GM18873 (cell line): ENCODE results near the gene ATP8B1.
A peak's percentile ranks its signal among the peaks of the same experiment; 100 is the strongest.
"Not testable (repeated sequence)": the region's sequence is repeated elsewhere in the genome, so short reads cannot be mapped to it uniquely, and the experiment has no call there.

ENCODE experiments used
- ATAC-seq: cut with Tn5 transposase; IDR thresholded peaks from one replicate; pipeline ENCODE4 v1.9.1; 2021; ENCODE audit warnings: mild to moderate bottlenecking, moderate library complexity, moderate number of reproducible peaks; ENCODE audit not compliant: unreplicated experiment, low FRiP score

Gene ATP8B1

GRCh38 chr18:57677262-57678211, 125.6 kb downstream of the ATP8B1 start:
- ATAC-seq: no peak

DNA sequence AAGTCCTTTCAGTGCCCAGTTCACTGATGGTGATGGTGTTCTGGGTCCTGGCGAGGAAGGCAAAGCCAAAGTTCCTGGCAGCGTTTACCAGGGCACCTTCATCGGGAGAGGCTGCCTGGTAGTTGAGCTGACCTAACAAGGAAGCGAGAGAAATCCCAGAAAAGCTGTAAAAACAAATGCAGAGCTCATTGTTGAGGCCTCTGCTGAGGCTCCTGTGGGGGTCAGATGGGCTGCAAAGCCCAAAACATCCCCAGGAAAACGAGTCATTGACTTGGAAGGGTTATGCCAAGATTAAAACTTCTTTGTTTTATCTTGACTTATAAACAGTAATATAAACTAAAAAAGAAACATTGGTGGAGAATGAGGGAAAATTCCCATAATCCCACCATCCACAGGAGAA, 128.2 kb downstream of the ATP8B1 start:
- no peak for ATAC-seq

DNA sequence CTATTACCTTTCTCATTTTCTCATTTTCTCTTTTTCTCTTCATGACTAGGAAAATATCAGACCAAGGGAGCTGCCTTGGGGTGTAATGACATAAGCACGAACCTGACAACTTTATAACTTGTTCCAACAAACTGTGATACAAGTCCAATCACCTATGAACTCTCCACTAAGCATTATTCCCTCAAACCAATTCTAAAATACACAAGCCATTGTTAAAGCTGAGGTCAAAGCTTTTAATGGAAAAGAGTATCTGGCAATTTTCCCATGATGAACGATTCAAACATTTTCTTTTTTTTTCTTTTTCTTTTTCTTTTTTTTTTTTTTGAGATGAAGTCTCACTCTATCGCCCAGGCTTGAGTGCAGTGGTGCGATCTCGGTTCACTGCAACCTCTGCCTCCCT, 133.1 kb downstream of the ATP8B1 start:
- no peak for ATAC-seq

DNA sequence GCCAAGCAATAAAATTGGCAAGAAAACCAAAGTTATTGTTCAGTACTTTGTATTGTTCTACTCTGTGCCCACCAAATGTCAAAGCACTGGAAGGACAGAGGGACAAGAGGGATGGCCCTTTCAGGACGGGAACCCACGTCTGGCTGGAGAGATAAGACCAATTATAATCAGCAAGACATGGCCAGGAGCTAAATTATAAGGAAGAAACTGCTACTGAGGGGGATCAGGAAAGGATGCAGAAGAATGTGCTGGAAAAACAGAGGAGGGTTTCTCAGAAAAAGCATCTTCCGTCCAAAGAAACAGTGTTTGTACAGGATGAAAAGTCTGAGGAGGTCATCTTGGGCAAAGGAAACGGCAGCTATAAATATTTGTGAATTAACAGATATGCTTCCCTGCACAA, 135.1 kb downstream of the ATP8B1 start:
- no peak for ATAC-seq

- ATAC-seq: no peak
These were observed 136.2 kb downstream of the ATP8B1 start for GRCh38 chr18:57666818-57667497.

DNA sequence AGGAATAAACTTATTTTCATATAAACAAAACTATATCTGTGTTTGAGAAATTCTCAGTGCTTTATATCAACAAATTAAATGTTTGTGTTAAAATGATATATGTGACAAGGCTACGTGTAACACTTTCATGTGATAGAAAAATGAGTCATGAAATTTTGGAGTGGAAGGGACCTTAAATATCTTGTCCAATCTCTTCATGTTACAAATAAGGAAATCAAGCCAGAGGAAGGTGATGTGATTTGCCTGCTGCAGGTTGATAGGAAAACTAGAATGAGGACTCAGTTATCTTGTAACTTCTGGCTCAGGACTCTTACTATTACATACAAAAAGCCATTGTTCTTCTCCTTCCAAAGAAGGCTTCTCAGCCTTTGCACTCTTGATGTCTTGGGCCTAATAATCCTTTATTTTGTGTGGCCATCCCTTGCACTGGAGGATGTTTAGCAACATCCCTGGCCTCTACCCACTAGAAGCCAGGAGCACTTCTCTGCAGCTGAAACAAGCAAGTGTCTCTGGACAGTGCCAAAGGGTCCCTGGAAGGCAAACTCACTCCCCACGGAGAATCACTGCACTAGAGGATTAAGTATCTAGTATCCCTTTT, 138.4 kb downstream of the ATP8B1 start:
- no peak for ATAC-seq

DNA sequence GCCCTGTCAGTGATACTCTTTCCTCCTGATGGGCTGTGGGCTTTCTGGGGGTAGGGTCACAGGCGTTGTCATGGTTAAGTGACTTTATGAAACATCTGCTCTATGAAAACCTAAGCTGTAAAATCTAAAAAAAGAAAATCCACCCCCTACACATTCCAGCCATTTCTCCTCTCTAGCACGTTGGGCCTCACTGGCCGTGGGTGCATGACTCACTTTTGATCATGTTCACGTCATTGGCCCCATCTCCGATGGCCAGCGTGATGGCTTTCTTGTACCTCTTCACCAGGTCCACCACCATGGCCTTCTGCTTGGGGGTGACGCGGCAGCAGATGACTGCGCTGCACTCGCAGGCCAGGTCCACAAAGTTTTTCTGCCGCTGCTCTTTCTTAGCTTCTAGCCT, 142.2 kb downstream of the ATP8B1 start:
- ATAC-seq: no peak

DNA sequence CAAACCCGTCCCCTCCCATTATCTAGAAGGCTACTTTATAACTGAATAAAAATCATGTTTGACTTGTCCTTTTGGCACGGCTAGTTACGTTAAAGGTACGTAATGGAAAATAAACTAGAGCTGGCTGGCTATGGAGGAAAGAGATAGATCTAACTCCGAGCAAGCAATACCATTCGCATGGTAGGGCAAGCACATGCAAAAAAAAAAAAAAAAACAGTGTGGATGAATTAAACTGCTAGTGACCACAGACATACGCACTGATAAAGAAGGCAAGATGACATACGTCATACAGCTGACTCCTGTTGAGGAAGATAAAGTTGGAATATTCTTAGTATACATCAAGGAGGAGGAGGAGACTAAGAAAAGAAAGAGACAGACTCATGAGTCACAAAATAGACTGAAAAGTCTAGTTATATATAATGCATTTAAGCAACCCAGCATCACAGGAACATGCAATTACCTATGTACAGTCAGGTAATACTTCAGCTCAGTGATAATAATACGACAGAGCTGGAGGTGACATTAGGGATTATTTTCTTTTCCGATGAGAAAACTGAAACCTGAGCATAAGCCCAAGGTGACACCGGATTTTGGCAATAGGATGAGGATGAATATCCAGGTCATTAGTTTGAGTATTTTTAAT, 143.5 kb downstream of the ATP8B1 start:
- no peak for ATAC-seq

DNA sequence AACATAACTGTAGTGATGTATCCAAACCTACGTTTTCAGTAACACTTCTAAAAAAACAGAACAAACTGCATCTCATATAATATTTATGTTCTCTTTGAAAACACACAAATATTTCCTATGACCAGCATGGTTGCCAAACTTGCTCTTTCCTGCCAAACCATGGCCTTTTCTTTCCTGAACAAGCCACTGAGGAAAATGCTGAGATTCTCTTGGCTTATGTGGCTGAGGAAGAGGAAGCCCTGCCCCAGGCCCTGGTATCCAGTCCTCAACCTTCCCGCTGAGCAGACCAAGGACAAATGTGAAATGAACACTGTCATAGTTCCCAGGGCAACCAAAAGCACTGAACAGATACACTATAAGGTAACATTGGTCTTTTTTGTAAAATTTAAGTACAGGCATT, 145.6 kb downstream of the ATP8B1 start:
- ATAC-seq: no peak

GRCh38 chr18:57655740-57656139, 147.4 kb downstream of the ATP8B1 start:
- ATAC-seq: no peak

GRCh38 chr18:57651914-57652313, 151.2 kb downstream of the ATP8B1 start:
- no peak for ATAC-seq

DNA sequence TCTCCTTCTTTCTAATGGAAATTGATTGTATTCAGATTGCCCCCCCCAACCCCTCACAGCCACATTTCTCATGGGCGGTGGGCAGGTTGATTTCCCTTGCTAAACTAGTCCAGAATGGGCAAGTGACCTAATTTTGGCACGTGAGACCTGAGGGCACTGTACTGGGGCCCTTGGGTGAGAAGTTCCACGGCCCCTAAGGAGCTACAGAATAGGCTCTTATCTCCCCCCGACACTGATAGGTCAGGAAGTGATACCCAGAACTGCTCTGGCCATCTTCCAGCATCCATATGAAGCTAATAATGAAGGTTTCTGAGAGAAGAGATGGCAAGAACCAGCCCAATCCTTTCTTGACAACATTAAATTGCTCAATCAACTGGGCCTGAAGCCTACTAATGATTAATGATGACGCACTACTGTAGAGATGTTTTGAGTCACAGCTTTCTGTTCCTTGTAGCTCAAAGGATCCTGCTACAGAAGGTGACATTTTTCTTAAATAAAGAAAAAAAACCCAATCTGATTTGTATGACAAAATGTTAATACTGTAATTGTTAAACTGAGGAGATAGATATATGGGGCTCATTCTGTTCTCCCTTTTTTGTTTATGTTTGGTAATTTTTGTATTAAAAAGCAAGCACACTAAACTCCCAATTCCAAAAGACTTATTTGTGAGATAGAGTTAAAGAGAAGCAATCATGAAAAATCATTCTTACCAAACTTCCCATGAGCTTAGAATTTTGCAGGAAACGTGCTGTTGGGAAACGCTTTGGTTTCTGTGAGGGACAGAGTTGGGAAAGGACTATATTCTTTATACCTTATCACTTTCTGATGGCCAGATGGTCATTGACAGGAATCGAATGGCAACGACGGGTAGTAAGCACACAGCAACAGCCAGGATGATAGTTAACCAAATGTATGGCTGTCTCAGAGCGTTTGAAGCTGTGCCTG, 153.3 kb downstream of the ATP8B1 start:
- ATAC-seq: peak; percentile 96

GRCh38 chr18:57648414-57648813, 154.7 kb downstream of the ATP8B1 start:
- no peak for ATAC-seq

DNA sequence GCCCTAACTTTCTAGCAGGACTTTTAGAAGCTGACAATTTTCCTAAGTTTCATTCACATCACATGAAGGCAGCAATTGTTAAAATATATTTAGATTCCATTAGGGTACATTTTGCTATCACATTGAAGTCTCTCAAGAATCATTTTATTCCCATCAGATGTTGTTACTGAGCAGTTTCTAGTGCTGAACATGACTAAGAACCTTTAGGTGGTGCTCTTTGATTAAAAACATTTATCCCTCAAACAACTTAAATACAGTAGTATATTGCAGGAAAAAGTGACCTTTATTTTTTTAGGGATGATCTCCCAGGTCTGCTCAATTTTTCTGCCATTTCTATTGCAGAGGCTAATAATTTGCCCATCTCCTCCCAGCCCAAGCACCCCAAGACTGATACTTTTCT, 158.6 kb downstream of the ATP8B1 start:
- no peak for ATAC-seq

GRCh38 chr18:57643726-57644125, 159.4 kb downstream of the ATP8B1 start:
- ATAC-seq: not testable (repeated sequence)

GRCh38 chr18:57642462-57642861, 160.7 kb downstream of the ATP8B1 start:
- not testable (repeated sequence) for ATAC-seq

GRCh38 chr18:57640749-57641148, 162.4 kb downstream of the ATP8B1 start:
- no peak for ATAC-seq

DNA sequence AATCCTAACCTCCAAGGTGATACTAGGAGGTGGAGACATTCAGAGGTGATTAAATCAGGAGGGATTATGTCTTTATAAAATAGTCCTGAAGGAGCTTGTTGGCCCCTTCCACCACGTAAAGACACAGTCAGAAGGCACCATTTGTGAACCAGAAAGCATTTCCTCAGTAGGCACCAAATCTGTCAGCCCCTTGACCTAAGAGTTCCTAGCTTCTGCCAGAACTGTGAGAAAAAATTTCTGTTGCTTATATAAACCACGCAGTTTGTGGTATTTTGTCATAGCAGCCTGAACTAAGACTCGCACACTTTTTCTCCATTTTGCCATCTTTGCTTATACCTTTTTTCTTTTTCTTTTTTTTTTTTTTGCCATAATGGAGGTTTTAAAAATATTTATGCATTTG, 162.9 kb downstream of the ATP8B1 start:
- ATAC-seq: no peak

GRCh38 chr18:57635003-57635822, 167.9 kb downstream of the ATP8B1 start:
- ATAC-seq: no peak
